Keratinocyte (primary cell): ENCODE results near the gene TXNDC5.

Experiments used
- EZH2 ChIP-seq: IDR thresholded peaks from one replicate; pipeline ENCODE4 v1.6.1; 2012; ENCODE audit warnings: inconsistent platforms, mild to moderate bottlenecking, low read length, moderate library complexity
- TF ChIP-seq, protein P1 (sequence below), 3 experiments: IDR thresholded peaks in 1 of 3; conservative IDR thresholded peaks in 1 of 3; optimal IDR thresholded peaks in 1 of 3; 2 replicates in 2 of 3; 3 replicates in 1 of 3; pipeline versions ENCODE3 to v1.5.1; 2011; ENCODE audit warnings: low read length in 3 of 3, mild to moderate bottlenecking in 3 of 3, moderate library complexity in 2 of 3, control low read depth in 1 of 3, inconsistent platforms in 1 of 3; ENCODE audit not compliant: insufficient read depth in 2 of 3; ENCODE audit errors: extremely low read depth in 1 of 3

DNA sequence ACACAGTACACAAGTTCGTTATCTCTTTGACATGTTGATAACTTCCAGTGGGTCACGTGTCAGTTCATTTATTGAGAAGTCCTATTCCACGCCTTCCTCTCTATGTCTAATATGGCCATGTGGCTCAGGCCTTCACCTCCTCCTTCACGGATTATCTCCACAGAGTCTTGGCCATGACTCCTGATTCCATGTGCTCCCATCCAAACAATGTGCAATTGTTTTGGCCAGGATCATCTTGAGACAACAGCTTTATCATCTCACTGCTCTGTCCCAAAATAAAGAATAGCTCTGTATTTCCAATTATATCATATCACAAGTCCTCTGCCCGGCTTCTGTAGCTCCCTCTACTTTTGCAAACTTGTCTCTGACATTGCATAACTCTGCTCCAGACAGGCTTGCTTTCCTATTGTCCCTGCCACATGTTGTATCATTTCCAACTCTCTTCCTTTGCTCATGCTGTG is 11.1 kb upstream of the TXNDC5 start:
- TF ChIP-seq, protein P1, sequence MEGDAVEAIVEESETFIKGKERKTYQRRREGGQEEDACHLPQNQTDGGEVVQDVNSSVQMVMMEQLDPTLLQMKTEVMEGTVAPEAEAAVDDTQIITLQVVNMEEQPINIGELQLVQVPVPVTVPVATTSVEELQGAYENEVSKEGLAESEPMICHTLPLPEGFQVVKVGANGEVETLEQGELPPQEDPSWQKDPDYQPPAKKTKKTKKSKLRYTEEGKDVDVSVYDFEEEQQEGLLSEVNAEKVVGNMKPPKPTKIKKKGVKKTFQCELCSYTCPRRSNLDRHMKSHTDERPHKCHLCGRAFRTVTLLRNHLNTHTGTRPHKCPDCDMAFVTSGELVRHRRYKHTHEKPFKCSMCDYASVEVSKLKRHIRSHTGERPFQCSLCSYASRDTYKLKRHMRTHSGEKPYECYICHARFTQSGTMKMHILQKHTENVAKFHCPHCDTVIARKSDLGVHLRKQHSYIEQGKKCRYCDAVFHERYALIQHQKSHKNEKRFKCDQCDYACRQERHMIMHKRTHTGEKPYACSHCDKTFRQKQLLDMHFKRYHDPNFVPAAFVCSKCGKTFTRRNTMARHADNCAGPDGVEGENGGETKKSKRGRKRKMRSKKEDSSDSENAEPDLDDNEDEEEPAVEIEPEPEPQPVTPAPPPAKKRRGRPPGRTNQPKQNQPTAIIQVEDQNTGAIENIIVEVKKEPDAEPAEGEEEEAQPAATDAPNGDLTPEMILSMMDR (optimal IDR thresholded peaks at IDR 0.05 in 1 of 3, IDR thresholded peaks at IDR 0.05 in 1 of 3, conservative IDR thresholded peaks at IDR 0.05 in 1 of 3; ENCODE audit: extremely low read depth in 1 of 3, insufficient read depth in 2 of 3, low read length in 3 of 3): no peak
- no peak for TF ChIP-seq EZH2
